HG03565 (cell line): ENCODE results near the gene VAV1.
"Not testable (repeated sequence)": the region's sequence is repeated elsewhere in the genome, so short reads cannot be mapped to it uniquely, and the experiment has no call there.

Experiments used
- ATAC-seq: cut with Tn5 transposase; IDR thresholded peaks from one replicate; pipeline ENCODE4 v1.9.1; 2021; ENCODE audit warnings: mild to moderate bottlenecking, moderate library complexity; ENCODE audit not compliant: unreplicated experiment

VAV1 gene

GRCh38 chr19:6779206-6779605 lies 6.7 kb downstream of the VAV1 start:
- no peak for ATAC-seq

GRCh38 chr19:6787393-6787792 lies 14.9 kb downstream of the VAV1 start:
- ATAC-seq, result no peak

- no peak for ATAC-seq
Measured at GRCh38 chr19:6788896-6789295, 16.4 kb downstream of the VAV1 start.

GRCh38 chr19:6790194-6791128 lies 18.0 kb downstream of the VAV1 start:
- no peak for ATAC-seq

GRCh38 chr19:6791237-6791636 lies 18.7 kb downstream of the VAV1 start:
- ATAC-seq, result no peak

- no peak for ATAC-seq
Measured at GRCh38 chr19:6793411-6793810, 20.9 kb downstream of the VAV1 start.

GRCh38 chr19:6793973-6794372 lies 21.5 kb downstream of the VAV1 start:
- ATAC-seq, result no peak

GRCh38 chr19:6794686-6795431 lies 22.4 kb downstream of the VAV1 start:
- no peak for ATAC-seq

- ATAC-seq, result no peak
Measured at GRCh38 chr19:6796278-6796677, 23.8 kb downstream of the VAV1 start.

- no peak for ATAC-seq
Measured at GRCh38 chr19:6797646-6798045, 25.1 kb downstream of the VAV1 start.

GRCh38 chr19:6800160-6800790 lies 27.8 kb downstream of the VAV1 start:
- ATAC-seq, result not testable (repeated sequence)

- no peak for ATAC-seq
Measured at GRCh38 chr19:6800991-6801484, 28.5 kb downstream of the VAV1 start.

GRCh38 chr19:6801485-6802086 lies 29.1 kb downstream of the VAV1 start:
- no peak for ATAC-seq

GRCh38 chr19:6802336-6803035 lies 30.0 kb downstream of the VAV1 start:
- ATAC-seq, result peak; percentile 43

GRCh38 chr19:6803036-6803404 lies 30.5 kb downstream of the VAV1 start:
- no peak for ATAC-seq

GRCh38 chr19:6806488-6806887 lies 34.0 kb downstream of the VAV1 start:
- ATAC-seq, result no peak

GRCh38 chr19:6807291-6807690 lies 34.8 kb downstream of the VAV1 start:
- no peak for ATAC-seq

GRCh38 chr19:6808494-6808893 lies 36.0 kb downstream of the VAV1 start:
- no peak for ATAC-seq

GRCh38 chr19:6809262-6809661 lies 36.8 kb downstream of the VAV1 start:
- no peak for ATAC-seq

GRCh38 chr19:6811378-6811777 lies 38.9 kb downstream of the VAV1 start:
- no peak for ATAC-seq
